K562 (cell line): Measurements from ENCODE around the gene NDOR1. TPM values are rescaled to one million over a fixed set of nuclear protein-coding genes. Genes with fewer than 3 reads are reported as not detected.

ENCODE experiments used
- CREBBP ChIP-seq: IDR thresholded peaks from one replicate; pipeline ENCODE4 v1.6.1; 2012; ENCODE audit warnings: low read depth, mild to moderate bottlenecking, control low read depth, inconsistent platforms, low read length
- DMBX1 ChIP-seq: fragments of 250-450 bp; sonication (Bioruptor Pico); IDR thresholded peaks from 2 replicates; pipeline ENCODE4 v1.8.0; 2022; ENCODE audit warnings: inconsistent platforms, mild to moderate bottlenecking, moderate library complexity, borderline replicate concordance
- FOXA3 ChIP-seq, 2 experiments: fragments of 450-650 bp in 1 of 2; sonication (generic) in 1 of 2; formaldehyde crosslinking; IDR thresholded peaks in 1 of 2; conservative IDR thresholded peaks in 1 of 2; 2 replicates each; pipeline versions ENCODE4 v1.4.0 to v1.8.0; 2020 to 2022; ENCODE audit warnings: mild to moderate bottlenecking in 2 of 2, missing genetic modification reagents in 1 of 2
- HDAC1 ChIP-seq, 2 experiments: fragments of 450-650 bp; IDR thresholded peaks; 2 replicates each; pipeline ENCODE4 v1.6.1; 2016 to 2017; ENCODE audit warnings: inconsistent platforms in 1 of 2, mild to moderate bottlenecking in 1 of 2, moderate library complexity in 1 of 2
- KDM4B ChIP-seq, 2 experiments: fragments of 450-650 bp in 1 of 2; sonication (generic) in 1 of 2; IDR thresholded peaks; 2 replicates each; pipeline ENCODE4 v1.6.1; 2016 to 2017; ENCODE audit warnings: borderline replicate concordance in 2 of 2, antibody characterized with exemption in 1 of 2, low read depth in 1 of 2, mild to moderate bottlenecking in 1 of 2
- MGA ChIP-seq: fragments of 450-650 bp; IDR thresholded peaks from 2 replicates; pipeline ENCODE4 v1.6.1; 2016; ENCODE audit warnings: mild to moderate bottlenecking, moderate library complexity
- SLC30A9 ChIP-seq: fragments of 250-450 bp; sonication (Bioruptor Pico); IDR thresholded peaks from 2 replicates; pipeline ENCODE4 v1.8.0; 2022; ENCODE audit warnings: mild to moderate bottlenecking, moderate library complexity
- ZBTB33 ChIP-seq: sonication (generic); formaldehyde crosslinking; IDR thresholded peaks from 2 replicates; pipeline ENCODE4 v1.8.1; 2023; ENCODE audit warnings: mild to moderate bottlenecking, missing genetic modification reagents
- ZBTB49 ChIP-seq: sonication (generic); formaldehyde crosslinking; IDR thresholded peaks from 2 replicates; pipeline ENCODE4 v1.8.0; 2022; ENCODE audit warnings: missing genetic modification reagents, mild to moderate bottlenecking, borderline replicate concordance
- polyA plus RNA-seq, 8 experiments: library from polyadenylated mRNA; depleted of rRNA in 4 of 8; stranded (reverse) in 5 of 8; unstranded in 3 of 8; fragments of >200 nt; fragmentation: Nextera tagmentation in 2 of 8; fragmentation: Illumina TruSeq in 1 of 8; extraction: Ambion mirVana in 2 of 8; extraction: Trizol in 1 of 8; gene quantifications; 2 replicates each; pipeline versions ENCODE4 v1.2.1 to v1.2.3, GENCODE V29; 2011 to 2014; ENCODE audit warnings: inconsistent platforms in 1 of 8, missing spikeins in 1 of 8
- total RNA-seq, 7 experiments: library from RNA; depleted of rRNA in 6 of 7; stranded (reverse); fragments of >200 nt in 6 of 7; fragmentation: Illumina TruSeq in 2 of 7; extraction: Trizol in 2 of 7; gene quantifications; 2 replicates each; pipeline versions ENCODE4 v1.2.1 to v1.2.3, GENCODE V29; 2011 to 2021; ENCODE audit warnings: low replicate concordance in 1 of 7

Gene NDOR1
- total and polyA plus RNA-seq, 9 of the 15 experiments (the other 6 are each of a cell fraction or from before 2014, with no cell fraction given): 0.06 to 36.9 (median 6.9) TPM

- TF ChIP-seq MGA (no peak), HDAC1 (IDR thresholded peaks at IDR 0.05) (no peak), ZBTB49 (CRISPR knock-in tag) (no peak), CREBBP (no peak), DMBX1 (no peak), KDM4B (IDR thresholded peaks at IDR 0.05; ENCODE audit: borderline replicate concordance in 2 of 2, low read depth in 1 of 2) (no peak), SLC30A9 (CRISPR knock-in tag) (no peak), ZBTB33 (CRISPR knock-in tag) (peak; percentile 46; the same call in 1 of the 2 replicates), FOXA3 (CRISPR knock-in tag; conservative IDR thresholded peaks at IDR 0.05 in 1 of 2, IDR thresholded peaks at IDR 0.05 in 1 of 2) (no peak)
Measured at GRCh38 chr9:137176302-137177182, 29.0 kb upstream of the NDOR1 start (continued).
